Peyer's patch (tissue), 4 donors: ENCODE results near the gene FUT9. TPM values are rescaled to one million over a fixed set of nuclear protein-coding genes. Genes with fewer than 3 reads are reported as not detected.

ENCODE experiments used
- DNase-seq, 3 donors: peaks; one replicate each; pipeline ENCODE4 v3.0.0-alpha.2; 2017 to 2019
- H3K27ac ChIP-seq, 4 donors: fragments of 200-600 bp; sonication (generic); one replicate each; pipeline ENCODE4 v1.5.1; 2016 to 2019
- H3K27me3 ChIP-seq, 2 donors: fragments of 200-600 bp; sonication (generic); one replicate each; pipeline ENCODE4 v1.5.1; 2019
- H3K36me3 ChIP-seq, 3 donors: fragments of 200-600 bp; sonication (generic); one replicate each; pipeline ENCODE4 v1.5.1; 2016 to 2019
- H3K4me1 ChIP-seq, 4 donors: fragments of 200-600 bp; sonication (generic); one replicate each; pipeline ENCODE4 v1.5.1; 2016 to 2019
- H3K4me3 ChIP-seq, 4 donors: fragments of 200-600 bp; sonication (generic); 1 replicate in 3 of 4; 2 replicates in 1 of 4; pipeline ENCODE4 v1.5.1; 2016 to 2019; ENCODE audit warnings: mild to moderate bottlenecking in 1 of 4
- H3K9me3 ChIP-seq, 4 donors: fragments of 200-600 bp; sonication (generic); one replicate each; pipeline ENCODE4 v1.5.1; 2016 to 2019; ENCODE audit warnings: mild to moderate bottlenecking in 1 of 4
- CTCF ChIP-seq, 6 experiments: fragments of 450-650 bp in 4 of 6; fragments of 200-600 bp in 2 of 6; sonication (generic) in 1 of 6; IDR thresholded peaks; one replicate each; pipeline ENCODE4 v1.5.1; 2017 to 2019; ENCODE audit warnings: antibody characterized with exemption in 6 of 6, mild to moderate bottlenecking in 3 of 6, moderate library complexity in 1 of 6
- POLR2A ChIP-seq, 2 donors: fragments of 450-650 bp; IDR thresholded peaks; one replicate each; pipeline ENCODE4 v1.5.1; 2017; ENCODE audit warnings: antibody characterized with exemption in 2 of 2, mild to moderate bottlenecking in 2 of 2, moderate library complexity in 2 of 2
- total RNA-seq, 4 donors: library from RNA; depleted of rRNA; stranded (reverse); fragments of >200 nt; gene quantifications; one replicate each; pipeline ENCODE4 v1.1.0, GENCODE V29; 2016

Gene FUT9
- total RNA-seq, 4 donors from 2014 or later = not detected

GRCh38 chr6:96066376-96066775, 50.6 kb downstream of the FUT9 start:
- no peak for TF ChIP-seq POLR2A (IDR thresholded peaks at IDR 0.05)
- TF ChIP-seq CTCF (IDR thresholded peaks at IDR 0.05) = no peak
- no peaks in the 10 kb centered on the region for H3K4me1 ChIP-seq
- no peak overlapping the region for H3K4me3 ChIP-seq
- DNase-seq = no peak
- no peaks in the 10 kb centered on the region for H3K27me3 ChIP-seq
- no peaks in the 10 kb centered on the region for H3K36me3 ChIP-seq
- H3K9me3 ChIP-seq = no peaks in the 10 kb centered on the region
- no peak overlapping the region for H3K27ac ChIP-seq

GRCh38 chr6:96073555-96073954, 57.8 kb downstream of the FUT9 start:
- H3K27ac ChIP-seq = no peak overlapping the region
- TF ChIP-seq POLR2A (IDR thresholded peaks at IDR 0.05) = no peak
- TF ChIP-seq CTCF (IDR thresholded peaks at IDR 0.05) = no peak
- H3K4me1 ChIP-seq = no peaks in the 10 kb centered on the region
- no peaks in the 10 kb centered on the region for H3K27me3 ChIP-seq
- no peak overlapping the region for H3K4me3 ChIP-seq
- DNase-seq = no peak
- H3K36me3 ChIP-seq = no peaks in the 10 kb centered on the region
- no peaks in the 10 kb centered on the region for H3K9me3 ChIP-seq

- no peak for DNase-seq
Observed at GRCh38 chr6:96074006-96074405, 58.2 kb downstream of the FUT9 start.

GRCh38 chr6:96075826-96076225, 60.1 kb downstream of the FUT9 start:
- Histone ChIP-seq H3K4me1 (no peaks in the 10 kb centered on the region), H3K4me3 (no peak overlapping the region), H3K27ac (no peak overlapping the region), H3K9me3 (no peaks in the 10 kb centered on the region), H3K36me3 (no peaks in the 10 kb centered on the region), H3K27me3 (no peaks in the 10 kb centered on the region)
- no peak for DNase-seq
- no peak for TF ChIP-seq POLR2A (IDR thresholded peaks at IDR 0.05)
- TF ChIP-seq CTCF (IDR thresholded peaks at IDR 0.05) = no peak

More at GRCh38 chr6:96074006-96074405, 58.2 kb downstream of the FUT9 start:
- Histone ChIP-seq H3K4me3 (no peak overlapping the region), H3K27me3 (no peaks in the 10 kb centered on the region), H3K4me1 (no peaks in the 10 kb centered on the region), H3K9me3 (no peaks in the 10 kb centered on the region), H3K27ac (no peak overlapping the region), H3K36me3 (no peaks in the 10 kb centered on the region)
- TF ChIP-seq POLR2A (IDR thresholded peaks at IDR 0.05) (no peak), CTCF (IDR thresholded peaks at IDR 0.05) (no peak)

- H3K27me3 ChIP-seq = no peaks in the 10 kb centered on the region
- H3K27ac ChIP-seq = no peak overlapping the region
- TF ChIP-seq POLR2A (IDR thresholded peaks at IDR 0.05) = no peak
- TF ChIP-seq CTCF (IDR thresholded peaks at IDR 0.05) = no peak
- no peak for DNase-seq
- H3K9me3 ChIP-seq = no peaks in the 10 kb centered on the region
- no peak overlapping the region for H3K4me3 ChIP-seq
- no peaks in the 10 kb centered on the region for H3K4me1 ChIP-seq
- H3K36me3 ChIP-seq = no peaks in the 10 kb centered on the region
Observed at GRCh38 chr6:96086745-96087144, 71.0 kb downstream of the FUT9 start.

GRCh38 chr6:96089173-96089572, 73.4 kb downstream of the FUT9 start:
- Histone ChIP-seq H3K27me3 (no peaks in the 10 kb centered on the region), H3K4me1 (no peaks in the 10 kb centered on the region), H3K9me3 (no peaks in the 10 kb centered on the region), H3K27ac (no peak overlapping the region), H3K4me3 (no peak overlapping the region), H3K36me3 (no peaks in the 10 kb centered on the region)
- no peak for TF ChIP-seq CTCF (IDR thresholded peaks at IDR 0.05)
- TF ChIP-seq POLR2A (IDR thresholded peaks at IDR 0.05) = no peak
- DNase-seq = no peak
